ENCODE measurements around the gene LRRC8B.

DNA sequence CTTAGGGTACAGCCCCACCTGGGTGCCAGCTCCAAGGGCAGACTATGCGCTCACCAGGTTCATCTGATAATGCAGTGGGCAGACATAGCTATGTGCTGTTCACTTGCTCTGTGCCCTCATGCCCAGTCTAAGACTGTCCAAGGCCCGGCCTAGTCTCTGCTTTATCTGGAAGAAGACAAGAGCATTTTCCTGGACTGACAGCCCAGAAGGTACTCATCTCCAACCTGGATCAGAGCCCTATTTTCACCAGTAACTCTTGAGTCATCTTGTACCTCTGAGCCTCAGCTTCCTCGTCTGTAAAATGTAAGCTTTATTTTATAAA, 79.7 kb downstream of the LRRC8B start:
- TF ChIP-seq, protein P1, sequence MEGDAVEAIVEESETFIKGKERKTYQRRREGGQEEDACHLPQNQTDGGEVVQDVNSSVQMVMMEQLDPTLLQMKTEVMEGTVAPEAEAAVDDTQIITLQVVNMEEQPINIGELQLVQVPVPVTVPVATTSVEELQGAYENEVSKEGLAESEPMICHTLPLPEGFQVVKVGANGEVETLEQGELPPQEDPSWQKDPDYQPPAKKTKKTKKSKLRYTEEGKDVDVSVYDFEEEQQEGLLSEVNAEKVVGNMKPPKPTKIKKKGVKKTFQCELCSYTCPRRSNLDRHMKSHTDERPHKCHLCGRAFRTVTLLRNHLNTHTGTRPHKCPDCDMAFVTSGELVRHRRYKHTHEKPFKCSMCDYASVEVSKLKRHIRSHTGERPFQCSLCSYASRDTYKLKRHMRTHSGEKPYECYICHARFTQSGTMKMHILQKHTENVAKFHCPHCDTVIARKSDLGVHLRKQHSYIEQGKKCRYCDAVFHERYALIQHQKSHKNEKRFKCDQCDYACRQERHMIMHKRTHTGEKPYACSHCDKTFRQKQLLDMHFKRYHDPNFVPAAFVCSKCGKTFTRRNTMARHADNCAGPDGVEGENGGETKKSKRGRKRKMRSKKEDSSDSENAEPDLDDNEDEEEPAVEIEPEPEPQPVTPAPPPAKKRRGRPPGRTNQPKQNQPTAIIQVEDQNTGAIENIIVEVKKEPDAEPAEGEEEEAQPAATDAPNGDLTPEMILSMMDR (IDR thresholded peaks at IDR 0.05; ENCODE audit: low read depth, low read length) = no peak
- TF ChIP-seq EZH2phosphoT487 (IDR thresholded peaks at IDR 0.05; ENCODE audit: low read depth) = no peak
